ENCODE data around the gene XYLT1.

Gene XYLT1

DNA sequence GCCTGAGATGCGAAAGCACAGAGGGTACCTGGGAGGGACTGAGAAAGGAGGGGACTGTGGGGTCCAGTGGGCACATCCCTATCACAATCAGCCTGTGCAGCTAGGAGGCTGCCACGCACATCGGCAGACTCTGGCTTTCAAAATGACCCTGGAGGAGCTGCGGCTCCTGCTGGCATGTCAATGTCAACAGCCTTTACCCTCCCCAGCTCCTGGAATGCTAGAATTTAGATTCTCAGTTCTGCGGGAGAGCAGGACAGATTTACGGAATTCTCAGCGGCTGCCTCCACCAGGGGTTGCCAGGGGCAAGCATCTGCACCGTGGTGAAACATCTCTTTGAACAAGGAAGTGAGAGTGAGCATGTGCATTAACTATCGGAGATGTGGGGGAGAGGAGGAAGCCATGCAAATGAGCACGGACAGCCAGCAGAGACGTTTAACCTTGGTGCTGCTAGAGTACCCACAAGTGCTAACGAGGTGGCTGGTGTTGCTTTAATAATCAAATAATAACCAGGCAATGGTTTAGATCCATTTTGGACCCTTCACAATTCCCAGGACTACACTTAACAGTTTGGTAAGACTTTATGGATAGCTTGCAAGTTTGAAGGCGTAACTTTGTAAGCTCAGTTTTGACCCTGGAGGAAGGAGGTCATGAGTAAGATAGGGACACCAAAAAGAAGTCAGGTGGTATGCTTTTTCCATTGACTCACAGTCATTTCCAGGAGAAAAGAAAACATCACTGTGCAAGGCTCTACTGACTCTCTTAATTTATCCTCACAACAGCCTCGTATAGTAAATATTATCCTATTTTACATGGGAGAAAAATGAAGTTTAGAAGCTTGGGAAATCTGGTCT, 54.1 kb downstream of the XYLT1 start:
- no peak overlapping the region for H3K27ac ChIP-seq
- POLR2A ChIA-PET (ENCODE audit: low non-redundant PET): no interaction called here
- no peak for DNase-seq (ENCODE audit: low spot score)

DNA sequence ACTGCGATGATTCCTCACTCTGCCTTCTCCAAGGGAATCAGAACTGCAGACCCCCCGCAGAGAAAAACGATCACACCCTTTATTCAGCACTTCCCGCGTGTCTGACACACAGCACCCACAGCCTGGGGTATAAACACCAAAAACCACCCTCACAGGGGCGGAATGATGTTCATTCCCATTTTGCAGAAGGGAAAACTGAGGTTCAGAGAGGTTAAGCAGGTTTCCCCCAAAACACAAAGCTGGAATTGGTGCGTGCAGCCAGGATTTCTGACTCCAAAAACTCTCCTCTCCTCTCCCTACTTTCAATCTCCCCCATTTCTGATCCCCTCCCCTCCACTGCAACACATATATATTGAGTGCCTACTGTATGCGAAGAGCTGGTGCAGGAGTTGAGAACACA, 55.8 kb downstream of the XYLT1 start:
- CTCF ChIA-PET: no interaction called here
- POLR2A ChIA-PET (ENCODE audit: low non-redundant PET): no interaction called here
- DNase-seq (ENCODE audit: low spot score): no peak
- TF ChIP-seq, protein P1, sequence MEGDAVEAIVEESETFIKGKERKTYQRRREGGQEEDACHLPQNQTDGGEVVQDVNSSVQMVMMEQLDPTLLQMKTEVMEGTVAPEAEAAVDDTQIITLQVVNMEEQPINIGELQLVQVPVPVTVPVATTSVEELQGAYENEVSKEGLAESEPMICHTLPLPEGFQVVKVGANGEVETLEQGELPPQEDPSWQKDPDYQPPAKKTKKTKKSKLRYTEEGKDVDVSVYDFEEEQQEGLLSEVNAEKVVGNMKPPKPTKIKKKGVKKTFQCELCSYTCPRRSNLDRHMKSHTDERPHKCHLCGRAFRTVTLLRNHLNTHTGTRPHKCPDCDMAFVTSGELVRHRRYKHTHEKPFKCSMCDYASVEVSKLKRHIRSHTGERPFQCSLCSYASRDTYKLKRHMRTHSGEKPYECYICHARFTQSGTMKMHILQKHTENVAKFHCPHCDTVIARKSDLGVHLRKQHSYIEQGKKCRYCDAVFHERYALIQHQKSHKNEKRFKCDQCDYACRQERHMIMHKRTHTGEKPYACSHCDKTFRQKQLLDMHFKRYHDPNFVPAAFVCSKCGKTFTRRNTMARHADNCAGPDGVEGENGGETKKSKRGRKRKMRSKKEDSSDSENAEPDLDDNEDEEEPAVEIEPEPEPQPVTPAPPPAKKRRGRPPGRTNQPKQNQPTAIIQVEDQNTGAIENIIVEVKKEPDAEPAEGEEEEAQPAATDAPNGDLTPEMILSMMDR (conservative IDR thresholded peaks at IDR 0.05; ENCODE audit: low read depth): no peak
- no peak overlapping the region for H3K27ac ChIP-seq

More for the DNA sequence above, 54.1 kb downstream of the XYLT1 start:
- TF ChIP-seq, protein P1 (conservative IDR thresholded peaks at IDR 0.05; ENCODE audit: low read depth): no peak
- CTCF ChIA-PET: no interaction called here

DNA sequence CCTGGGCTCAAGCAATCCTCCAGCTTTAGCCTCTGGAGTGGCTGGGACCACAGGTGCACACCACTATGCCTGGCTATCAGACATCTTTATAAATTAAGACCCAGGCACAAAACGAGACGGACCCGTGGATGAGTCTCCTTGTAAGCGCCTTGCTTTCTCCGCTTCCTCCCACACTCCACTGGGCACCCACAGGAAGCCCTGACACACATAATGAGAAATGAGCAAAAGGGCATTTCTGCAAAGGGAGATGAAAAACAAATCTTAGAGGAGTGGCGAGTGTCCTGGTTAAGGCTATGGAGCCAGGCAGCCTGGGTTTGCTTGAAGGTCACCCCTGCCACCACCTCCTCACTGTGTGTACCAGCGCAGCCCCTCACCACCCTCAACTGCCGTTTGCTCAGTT, 56.3 kb downstream of the XYLT1 start:
- no peak for DNase-seq (ENCODE audit: low spot score)
- H3K27ac ChIP-seq: no peak overlapping the region
- TF ChIP-seq, protein P1 (conservative IDR thresholded peaks at IDR 0.05; ENCODE audit: low read depth): no peak
- POLR2A ChIA-PET (ENCODE audit: low non-redundant PET): no interaction called here
- CTCF ChIA-PET: no interaction called here

DNA sequence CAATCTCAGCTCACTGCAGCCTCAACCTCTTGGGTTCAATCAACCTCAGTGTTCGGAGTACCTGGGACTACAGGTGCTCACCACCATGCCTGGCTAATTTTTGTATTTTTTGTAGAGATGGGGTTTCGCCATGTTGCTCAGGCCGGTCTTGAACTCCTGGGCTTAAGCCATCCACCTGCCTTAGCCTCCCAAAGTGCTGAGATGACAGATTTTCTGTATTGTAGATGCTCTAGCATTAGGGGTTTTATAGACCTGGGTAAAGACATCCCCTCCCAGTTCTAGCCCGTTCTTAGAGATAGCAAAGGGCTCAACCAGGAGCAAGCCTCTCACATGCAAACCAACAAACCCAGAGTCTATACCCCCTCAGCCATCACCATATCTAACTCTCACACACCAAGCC, 57.3 kb downstream of the XYLT1 start:
- DNase-seq (ENCODE audit: low spot score): no peak
- CTCF ChIA-PET: no interaction called here
- TF ChIP-seq, protein P1 (conservative IDR thresholded peaks at IDR 0.05; ENCODE audit: low read depth): no peak
- no peak overlapping the region for H3K27ac ChIP-seq
- POLR2A ChIA-PET (ENCODE audit: low non-redundant PET): no interaction called here

DNA sequence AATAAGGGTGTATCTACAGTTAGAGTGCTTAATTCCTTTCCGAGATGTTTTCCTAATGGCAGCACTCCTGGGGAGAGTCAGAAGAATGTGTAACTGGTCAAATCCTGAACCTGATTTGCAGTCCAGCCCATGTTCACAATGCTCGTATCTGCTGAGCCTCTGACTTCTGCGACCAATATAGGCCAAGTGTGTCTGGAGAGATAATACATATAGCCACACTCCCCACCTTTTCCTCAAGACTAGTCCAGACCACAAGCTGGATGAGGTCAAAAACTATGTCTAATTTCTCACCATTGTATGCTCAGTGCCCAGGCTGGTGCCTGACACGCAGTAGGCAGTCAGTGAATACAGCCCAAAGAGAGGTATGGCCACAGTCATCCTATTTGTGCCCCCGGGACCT, 58.0 kb downstream of the XYLT1 start:
- POLR2A ChIA-PET (ENCODE audit: low non-redundant PET): no interaction called here
- TF ChIP-seq, protein P1 (conservative IDR thresholded peaks at IDR 0.05; ENCODE audit: low read depth): no peak
- no peak overlapping the region for H3K27ac ChIP-seq
- CTCF ChIA-PET: no interaction called here
- no peak for DNase-seq (ENCODE audit: low spot score)

DNA sequence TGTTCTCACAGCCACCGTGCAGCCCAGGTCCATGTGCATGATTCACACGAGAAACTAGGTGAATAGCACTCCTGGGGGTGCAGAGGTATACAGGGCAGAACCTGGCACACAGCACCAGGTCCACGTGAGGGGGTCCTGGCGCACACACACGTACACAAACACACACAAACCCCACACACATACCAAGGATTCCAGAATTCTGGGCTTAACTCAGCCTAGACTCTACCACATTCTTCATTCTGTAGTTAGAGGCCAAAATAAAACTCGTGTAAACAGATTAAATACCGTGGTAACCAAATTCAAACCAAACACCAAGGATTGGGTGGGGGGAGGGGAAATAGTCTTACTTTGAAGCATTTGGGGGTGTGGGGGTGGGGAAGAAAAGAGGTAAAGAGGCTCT, 58.5 kb downstream of the XYLT1 start:
- CTCF ChIA-PET: no interaction called here
- TF ChIP-seq, protein P1 (conservative IDR thresholded peaks at IDR 0.05; ENCODE audit: low read depth): no peak
- H3K27ac ChIP-seq: no peak overlapping the region
- DNase-seq (ENCODE audit: low spot score): no peak
- POLR2A ChIA-PET (ENCODE audit: low non-redundant PET): no interaction called here
